Fibroblast of the aortic adventitia (primary cell): ENCODE measurements around the gene ANKRD33B. TPM values are rescaled to one million over a fixed set of nuclear protein-coding genes. Genes with fewer than 3 reads are reported as not detected.
A peak's percentile ranks its signal among the peaks of the same experiment; 100 is the strongest.

ENCODE experiments used
- DNase-seq: peaks from one replicate; pipeline ENCODE4 v3.0.0-alpha.2; 2010; ENCODE audit warnings: low read depth
- H3K4me3 ChIP-seq: 2 replicates; pipeline ENCODE4 v1.5.1; 2011; ENCODE audit warnings: low read depth, mild to moderate bottlenecking, control low read depth, low read length, moderate library complexity
- total RNA-seq: library from RNA; depleted of rRNA; stranded (reverse); fragments of >200 nt; gene quantifications from 2 replicates; pipeline ENCODE4 v1.2.3, GENCODE V29; 2012; ENCODE audit warnings: low replicate concordance
- TF ChIP-seq, protein P1 (sequence below): IDR thresholded peaks from 2 replicates; pipeline ENCODE4 v1.5.1; 2011; ENCODE audit warnings: mild to moderate bottlenecking, low read length, control low read depth, inconsistent platforms; ENCODE audit not compliant: insufficient read depth

The ANKRD33B gene
- total RNA-seq, 1 donor = 11.3 TPM

DNA sequence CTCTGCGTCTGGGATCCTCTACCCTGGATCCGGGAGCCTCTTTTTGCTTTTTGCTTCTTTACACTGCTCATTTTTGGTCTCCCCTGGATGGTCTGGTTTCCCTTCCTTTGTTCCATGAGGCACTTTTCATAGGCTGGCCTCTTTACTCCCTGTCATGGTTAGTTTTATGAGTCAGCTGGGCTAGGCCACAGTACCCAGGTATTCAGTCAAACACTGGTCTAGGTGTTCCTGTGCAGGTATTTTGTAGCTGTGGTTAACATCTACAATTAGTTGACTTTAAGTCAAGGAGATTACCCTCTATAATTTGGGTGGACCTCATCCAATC is 17.5 kb downstream of the ANKRD33B start:
- H3K4me3 ChIP-seq = no peak overlapping the region
- TF ChIP-seq, protein P1, sequence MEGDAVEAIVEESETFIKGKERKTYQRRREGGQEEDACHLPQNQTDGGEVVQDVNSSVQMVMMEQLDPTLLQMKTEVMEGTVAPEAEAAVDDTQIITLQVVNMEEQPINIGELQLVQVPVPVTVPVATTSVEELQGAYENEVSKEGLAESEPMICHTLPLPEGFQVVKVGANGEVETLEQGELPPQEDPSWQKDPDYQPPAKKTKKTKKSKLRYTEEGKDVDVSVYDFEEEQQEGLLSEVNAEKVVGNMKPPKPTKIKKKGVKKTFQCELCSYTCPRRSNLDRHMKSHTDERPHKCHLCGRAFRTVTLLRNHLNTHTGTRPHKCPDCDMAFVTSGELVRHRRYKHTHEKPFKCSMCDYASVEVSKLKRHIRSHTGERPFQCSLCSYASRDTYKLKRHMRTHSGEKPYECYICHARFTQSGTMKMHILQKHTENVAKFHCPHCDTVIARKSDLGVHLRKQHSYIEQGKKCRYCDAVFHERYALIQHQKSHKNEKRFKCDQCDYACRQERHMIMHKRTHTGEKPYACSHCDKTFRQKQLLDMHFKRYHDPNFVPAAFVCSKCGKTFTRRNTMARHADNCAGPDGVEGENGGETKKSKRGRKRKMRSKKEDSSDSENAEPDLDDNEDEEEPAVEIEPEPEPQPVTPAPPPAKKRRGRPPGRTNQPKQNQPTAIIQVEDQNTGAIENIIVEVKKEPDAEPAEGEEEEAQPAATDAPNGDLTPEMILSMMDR = no peak
- DNase-seq = no peak

- peak; percentile 77 for DNase-seq
- TF ChIP-seq, protein P1 = no peak
- no peak overlapping the region for H3K4me3 ChIP-seq
Measured at GRCh38 chr5:10581867-10582511, 18.1 kb downstream of the ANKRD33B start.

DNA sequence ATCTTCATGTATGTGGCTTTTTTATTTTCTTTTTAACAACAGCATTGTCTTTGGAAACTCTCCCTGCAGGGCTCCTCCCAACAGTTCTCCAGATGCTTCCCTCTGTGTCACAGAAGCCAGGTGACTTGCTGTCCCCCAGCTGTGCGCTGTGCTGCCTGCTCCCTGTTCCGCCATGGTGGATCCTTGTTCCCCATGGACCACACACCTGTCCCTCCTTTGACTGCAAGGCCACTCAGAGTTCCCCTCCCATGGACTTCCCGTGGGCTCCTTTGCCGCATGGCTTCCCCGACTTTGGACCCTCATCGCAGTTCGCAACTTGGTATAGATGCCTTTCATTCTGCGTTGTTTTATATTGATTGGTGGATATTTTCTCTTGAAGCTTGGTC is 18.6 kb downstream of the ANKRD33B start:
- H3K4me3 ChIP-seq = no peak overlapping the region
- DNase-seq = no peak
- TF ChIP-seq, protein P1 = no peak

DNA sequence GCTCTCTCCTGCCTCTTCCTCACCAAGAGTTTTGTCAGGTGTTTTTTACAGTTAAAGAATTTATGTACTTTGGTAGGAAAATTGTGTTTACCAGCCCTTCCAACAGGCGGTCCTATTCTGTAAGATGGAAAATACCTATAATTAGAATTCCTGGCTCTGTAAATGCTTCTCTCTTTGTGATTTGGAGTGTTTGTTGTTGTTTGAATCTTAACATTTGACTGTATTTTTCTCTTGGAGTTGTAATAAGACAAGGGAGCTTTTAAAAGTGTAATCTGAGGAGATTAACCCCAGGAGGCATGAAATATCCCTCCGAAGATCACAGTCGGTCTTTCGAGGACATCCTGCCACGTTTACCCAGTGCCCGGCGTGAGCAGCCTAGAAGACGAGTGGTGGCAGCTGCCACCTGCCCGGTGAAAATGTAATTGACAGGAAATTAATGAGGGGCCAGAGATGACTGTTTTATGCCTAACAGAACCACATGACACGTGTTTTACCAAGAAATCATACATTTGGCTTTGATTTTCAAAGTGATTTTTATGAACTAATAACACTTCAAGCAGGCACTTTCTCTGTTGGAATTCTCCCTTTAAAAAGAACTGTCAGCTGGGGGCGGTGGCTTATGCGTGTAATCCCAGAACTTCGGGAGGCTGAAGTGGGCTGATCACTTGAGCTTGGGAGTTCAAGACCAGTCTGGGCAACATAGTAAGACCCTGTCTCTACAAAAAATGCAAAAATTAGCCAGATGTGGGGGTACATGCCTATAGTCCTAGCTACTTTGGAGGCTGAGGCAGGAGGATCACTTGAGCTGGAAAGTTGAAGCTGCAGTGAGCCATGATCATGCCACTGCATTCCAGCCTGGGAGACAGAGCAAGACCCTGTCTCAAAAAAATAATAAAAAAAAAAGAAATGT is 20.0 kb downstream of the ANKRD33B start:
- no peak overlapping the region for H3K4me3 ChIP-seq
- TF ChIP-seq, protein P1 = no peak
- DNase-seq = no peak

GRCh38 chr5:10584714-10585517 is 21.0 kb downstream of the ANKRD33B start:
- TF ChIP-seq, protein P1 = no peak
- DNase-seq = no peak
- H3K4me3 ChIP-seq = no peak overlapping the region

DNA sequence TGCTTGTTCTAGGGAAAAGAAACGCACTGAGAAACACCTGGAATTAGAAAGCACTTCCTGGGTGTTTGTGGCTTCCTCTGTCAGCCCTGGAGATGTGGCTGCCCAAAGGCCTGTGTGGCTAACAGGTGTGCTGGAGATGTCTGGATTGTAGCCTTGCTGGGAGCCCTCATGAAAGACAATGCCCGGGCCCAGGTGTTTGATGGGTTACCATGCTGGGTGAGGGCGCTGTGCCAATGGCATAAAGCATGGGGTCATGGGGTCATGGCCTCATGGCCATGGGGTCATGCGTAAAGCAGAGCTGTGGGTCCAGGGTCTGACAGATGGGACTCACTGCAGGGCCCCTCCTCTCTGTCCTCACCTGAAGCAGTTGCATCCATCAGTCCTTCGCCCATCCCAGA is 21.6 kb downstream of the ANKRD33B start:
- DNase-seq = no peak
- no peak overlapping the region for H3K4me3 ChIP-seq
- TF ChIP-seq, protein P1 = no peak
